Liver (tissue), 3 donors: ENCODE measurements around the gene PTPRN2.

Experiments
- FOXA1 ChIP-seq: IDR thresholded peaks from 2 replicates; pipeline ENCODE4 v1.6.1; 2016; ENCODE audit warnings: antibody characterized with exemption
- GABPA ChIP-seq, 2 donors: IDR thresholded peaks in 1 of 2; conservative IDR thresholded peaks in 1 of 2; 2 replicates each; pipeline ENCODE4 v1.6.1; 2016; ENCODE audit warnings: antibody characterized with exemption in 2 of 2, mild to moderate bottlenecking in 1 of 2, moderate library complexity in 1 of 2
- HNF4A ChIP-seq, 2 donors: conservative IDR thresholded peaks; 2 replicates each; pipeline ENCODE4 v1.6.1; 2016; ENCODE audit warnings: antibody characterized with exemption in 2 of 2, mild to moderate bottlenecking in 2 of 2
- NR2F2 ChIP-seq: IDR thresholded peaks from 2 replicates; pipeline ENCODE4 v1.6.1; 2016; ENCODE audit warnings: antibody characterized with exemption
- SP1 ChIP-seq: IDR thresholded peaks from 2 replicates; pipeline ENCODE4 v1.6.1; 2018; ENCODE audit warnings: antibody characterized with exemption, mild to moderate bottlenecking
- TAF1 ChIP-seq: conservative IDR thresholded peaks from 2 replicates; pipeline ENCODE4 v1.6.1; 2016; ENCODE audit warnings: antibody characterized with exemption, mild to moderate bottlenecking
- YY1 ChIP-seq: IDR thresholded peaks from 2 replicates; pipeline ENCODE4 v1.6.1; 2016; ENCODE audit warnings: antibody characterized with exemption, mild to moderate bottlenecking
- TF ChIP-seq, protein P1 (sequence below): fragments of 150-350 bp; IDR thresholded peaks from 2 replicates; pipeline ENCODE4 v1.5.1; 2017; ENCODE audit warnings: improper control_type of control experiment, low read depth, low read length; ENCODE audit not compliant: missing input control
- TF ChIP-seq, protein P2 (sequence below): IDR thresholded peaks from 2 replicates; pipeline ENCODE4 v1.6.1; 2016; ENCODE audit warnings: antibody characterized with exemption
- TF ChIP-seq, protein P3 (sequence below): IDR thresholded peaks from 2 replicates; pipeline ENCODE4 v1.6.1; 2016; ENCODE audit warnings: antibody characterized with exemption
- TF ChIP-seq, protein P4 (sequence below): IDR thresholded peaks from 2 replicates; pipeline ENCODE4 v1.6.1; 2016; ENCODE audit warnings: antibody characterized with exemption, mild to moderate bottlenecking
- donor health status: healthy.
- donor health status: healthy.

DNA sequence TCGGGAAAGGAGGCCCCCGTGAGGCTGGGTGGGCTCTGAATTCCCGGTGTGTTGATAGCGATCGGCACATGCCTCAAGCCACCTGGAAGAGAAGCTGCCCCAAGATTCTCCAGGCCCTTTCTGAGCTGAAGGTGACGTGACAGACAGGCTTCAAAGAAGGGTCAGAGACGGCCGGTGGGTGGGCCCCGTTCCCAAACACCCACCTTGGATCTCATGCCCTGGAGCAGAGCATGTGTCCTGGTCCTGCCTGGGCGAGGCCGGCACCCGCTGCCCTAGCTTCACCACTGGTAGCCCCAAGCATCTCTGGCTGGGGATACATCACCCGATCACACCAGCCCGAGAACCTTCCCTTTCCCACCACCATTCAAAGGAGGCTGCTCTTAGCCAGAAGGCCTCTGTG, 851.8 kb downstream of the PTPRN2 start:
- TF ChIP-seq, protein P1, sequence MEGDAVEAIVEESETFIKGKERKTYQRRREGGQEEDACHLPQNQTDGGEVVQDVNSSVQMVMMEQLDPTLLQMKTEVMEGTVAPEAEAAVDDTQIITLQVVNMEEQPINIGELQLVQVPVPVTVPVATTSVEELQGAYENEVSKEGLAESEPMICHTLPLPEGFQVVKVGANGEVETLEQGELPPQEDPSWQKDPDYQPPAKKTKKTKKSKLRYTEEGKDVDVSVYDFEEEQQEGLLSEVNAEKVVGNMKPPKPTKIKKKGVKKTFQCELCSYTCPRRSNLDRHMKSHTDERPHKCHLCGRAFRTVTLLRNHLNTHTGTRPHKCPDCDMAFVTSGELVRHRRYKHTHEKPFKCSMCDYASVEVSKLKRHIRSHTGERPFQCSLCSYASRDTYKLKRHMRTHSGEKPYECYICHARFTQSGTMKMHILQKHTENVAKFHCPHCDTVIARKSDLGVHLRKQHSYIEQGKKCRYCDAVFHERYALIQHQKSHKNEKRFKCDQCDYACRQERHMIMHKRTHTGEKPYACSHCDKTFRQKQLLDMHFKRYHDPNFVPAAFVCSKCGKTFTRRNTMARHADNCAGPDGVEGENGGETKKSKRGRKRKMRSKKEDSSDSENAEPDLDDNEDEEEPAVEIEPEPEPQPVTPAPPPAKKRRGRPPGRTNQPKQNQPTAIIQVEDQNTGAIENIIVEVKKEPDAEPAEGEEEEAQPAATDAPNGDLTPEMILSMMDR: no peak
- TF ChIP-seq GABPA (IDR thresholded peaks at IDR 0.05 in 1 of 2, conservative IDR thresholded peaks at IDR 0.05 in 1 of 2) (no peak), SP1 (no peak), TAF1 (no peak), FOXA1 (no peak), HNF4A (conservative IDR thresholded peaks at IDR 0.05) (no peak), YY1 (no peak), NR2F2 (no peak)
- TF ChIP-seq, protein P2, sequence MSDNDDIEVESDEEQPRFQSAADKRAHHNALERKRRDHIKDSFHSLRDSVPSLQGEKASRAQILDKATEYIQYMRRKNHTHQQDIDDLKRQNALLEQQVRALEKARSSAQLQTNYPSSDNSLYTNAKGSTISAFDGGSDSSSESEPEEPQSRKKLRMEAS: no peak
- TF ChIP-seq, protein P3, sequence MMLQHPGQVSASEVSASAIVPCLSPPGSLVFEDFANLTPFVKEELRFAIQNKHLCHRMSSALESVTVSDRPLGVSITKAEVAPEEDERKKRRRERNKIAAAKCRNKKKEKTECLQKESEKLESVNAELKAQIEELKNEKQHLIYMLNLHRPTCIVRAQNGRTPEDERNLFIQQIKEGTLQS: no peak
- TF ChIP-seq, protein P4, sequence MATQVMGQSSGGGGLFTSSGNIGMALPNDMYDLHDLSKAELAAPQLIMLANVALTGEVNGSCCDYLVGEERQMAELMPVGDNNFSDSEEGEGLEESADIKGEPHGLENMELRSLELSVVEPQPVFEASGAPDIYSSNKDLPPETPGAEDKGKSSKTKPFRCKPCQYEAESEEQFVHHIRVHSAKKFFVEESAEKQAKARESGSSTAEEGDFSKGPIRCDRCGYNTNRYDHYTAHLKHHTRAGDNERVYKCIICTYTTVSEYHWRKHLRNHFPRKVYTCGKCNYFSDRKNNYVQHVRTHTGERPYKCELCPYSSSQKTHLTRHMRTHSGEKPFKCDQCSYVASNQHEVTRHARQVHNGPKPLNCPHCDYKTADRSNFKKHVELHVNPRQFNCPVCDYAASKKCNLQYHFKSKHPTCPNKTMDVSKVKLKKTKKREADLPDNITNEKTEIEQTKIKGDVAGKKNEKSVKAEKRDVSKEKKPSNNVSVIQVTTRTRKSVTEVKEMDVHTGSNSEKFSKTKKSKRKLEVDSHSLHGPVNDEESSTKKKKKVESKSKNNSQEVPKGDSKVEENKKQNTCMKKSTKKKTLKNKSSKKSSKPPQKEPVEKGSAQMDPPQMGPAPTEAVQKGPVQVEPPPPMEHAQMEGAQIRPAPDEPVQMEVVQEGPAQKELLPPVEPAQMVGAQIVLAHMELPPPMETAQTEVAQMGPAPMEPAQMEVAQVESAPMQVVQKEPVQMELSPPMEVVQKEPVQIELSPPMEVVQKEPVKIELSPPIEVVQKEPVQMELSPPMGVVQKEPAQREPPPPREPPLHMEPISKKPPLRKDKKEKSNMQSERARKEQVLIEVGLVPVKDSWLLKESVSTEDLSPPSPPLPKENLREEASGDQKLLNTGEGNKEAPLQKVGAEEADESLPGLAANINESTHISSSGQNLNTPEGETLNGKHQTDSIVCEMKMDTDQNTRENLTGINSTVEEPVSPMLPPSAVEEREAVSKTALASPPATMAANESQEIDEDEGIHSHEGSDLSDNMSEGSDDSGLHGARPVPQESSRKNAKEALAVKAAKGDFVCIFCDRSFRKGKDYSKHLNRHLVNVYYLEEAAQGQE: no peak
